HFFc6 (cell line): ENCODE measurements around the gene RIC8A. TPM values are rescaled to one million over a fixed set of nuclear protein-coding genes. Genes with fewer than 3 reads are reported as not detected.
A peak's percentile ranks its signal among the peaks of the same experiment; 100 is the strongest.

Source experiments
- DNase-seq: peaks from one replicate; pipeline ENCODE4 v3.0.0-alpha.2; 2018
- H3K27ac Mint-ChIP-seq: 2 replicates; pipeline ENCODE4 v1.8.0; 2020; ENCODE audit warnings: mild to moderate bottlenecking, mixed read lengths
- H3K27me3 Mint-ChIP-seq: 2 replicates; pipeline ENCODE4 v1.8.0; 2021; ENCODE audit warnings: mild to moderate bottlenecking, moderate library complexity, mixed read lengths; ENCODE audit not compliant: insufficient read depth
- H3K36me3 Mint-ChIP-seq: 2 replicates; pipeline ENCODE4 v1.8.0; 2021; ENCODE audit warnings: low read depth, mixed read lengths
- H3K4me1 Mint-ChIP-seq: 2 replicates; pipeline ENCODE4 v1.8.0; 2020; ENCODE audit warnings: low read depth, mixed read lengths
- H3K4me3 Mint-ChIP-seq: 2 replicates; pipeline ENCODE4 v1.8.0; 2020; ENCODE audit warnings: mild to moderate bottlenecking, moderate library complexity, mixed read lengths
- H3K9me3 Mint-ChIP-seq: 2 replicates; pipeline ENCODE4 v1.8.0; 2020; ENCODE audit warnings: mild to moderate bottlenecking, mixed read lengths
- total RNA-seq, 6 experiments: library from RNA; stranded (reverse); fragmentation: NEBNext Ultra II Directional; extraction: Animal tissue kit (Norgen Biotek cat#: 25700); gene quantifications; 2 replicates in 1 of 6; 3 replicates in 5 of 6; pipeline ENCODE4 v1.2.3, GENCODE V29; 2021
- TF ChIP-seq, protein P1 (sequence below): fragments of 200-600 bp; sonication (generic); IDR thresholded peaks from 2 replicates; pipeline ENCODE4 v1.5.0; 2021; ENCODE audit warnings: antibody characterized with exemption, mild to moderate bottlenecking

RIC8A gene
- total RNA-seq, 6 experiments from 2014 or later = 163 to 194 (median 164) TPM

- Mint-ChIP-seq H3K4me1 (peaks cover 7% of the 10 kb centered on the region), H3K27me3 (peaks cover 11% of the 10 kb centered on the region), H3K36me3 (peaks cover 26% of the 10 kb centered on the region), H3K4me3 (no peak overlapping the region), H3K9me3 (no peaks in the 10 kb centered on the region), H3K27ac (peak overlapping the region; percentile 24; the same call in 1 of the 2 replicates)
- TF ChIP-seq, protein P1, sequence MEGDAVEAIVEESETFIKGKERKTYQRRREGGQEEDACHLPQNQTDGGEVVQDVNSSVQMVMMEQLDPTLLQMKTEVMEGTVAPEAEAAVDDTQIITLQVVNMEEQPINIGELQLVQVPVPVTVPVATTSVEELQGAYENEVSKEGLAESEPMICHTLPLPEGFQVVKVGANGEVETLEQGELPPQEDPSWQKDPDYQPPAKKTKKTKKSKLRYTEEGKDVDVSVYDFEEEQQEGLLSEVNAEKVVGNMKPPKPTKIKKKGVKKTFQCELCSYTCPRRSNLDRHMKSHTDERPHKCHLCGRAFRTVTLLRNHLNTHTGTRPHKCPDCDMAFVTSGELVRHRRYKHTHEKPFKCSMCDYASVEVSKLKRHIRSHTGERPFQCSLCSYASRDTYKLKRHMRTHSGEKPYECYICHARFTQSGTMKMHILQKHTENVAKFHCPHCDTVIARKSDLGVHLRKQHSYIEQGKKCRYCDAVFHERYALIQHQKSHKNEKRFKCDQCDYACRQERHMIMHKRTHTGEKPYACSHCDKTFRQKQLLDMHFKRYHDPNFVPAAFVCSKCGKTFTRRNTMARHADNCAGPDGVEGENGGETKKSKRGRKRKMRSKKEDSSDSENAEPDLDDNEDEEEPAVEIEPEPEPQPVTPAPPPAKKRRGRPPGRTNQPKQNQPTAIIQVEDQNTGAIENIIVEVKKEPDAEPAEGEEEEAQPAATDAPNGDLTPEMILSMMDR = no peak
- no peak for DNase-seq
Observed at GRCh38 chr11:204587-205109, 2.9 kb upstream of the RIC8A start.

GRCh38 chr11:205221-206001 is 2.1 kb upstream of the RIC8A start:
- Mint-ChIP-seq H3K9me3 (no peaks in the 10 kb centered on the region), H3K27me3 (peaks cover 11% of the 10 kb centered on the region), H3K4me1 (peaks cover 15% of the 10 kb centered on the region), H3K27ac (peak overlapping the region; percentile 33; the same call in 1 of the 2 replicates), H3K36me3 (peaks cover 34% of the 10 kb centered on the region), H3K4me3 (peak overlapping the region; percentile 100)
- DNase-seq = no peak
- TF ChIP-seq, protein P1 = no peak

GRCh38 chr11:206002-206384 is 1.5 kb upstream of the RIC8A start:
- TF ChIP-seq, protein P1 = no peak
- Mint-ChIP-seq H3K4me3 (peak overlapping the region; percentile 100), H3K4me1 (peaks cover 20% of the 10 kb centered on the region), H3K27me3 (peaks cover 11% of the 10 kb centered on the region), H3K36me3 (peaks cover 31% of the 10 kb centered on the region), H3K9me3 (no peaks in the 10 kb centered on the region), H3K27ac (peak overlapping the region; percentile 100)
- no peak for DNase-seq

- H3K4me1 Mint-ChIP-seq = peaks cover 27% of the 10 kb centered on the region
- peaks cover 11% of the 10 kb centered on the region for H3K27me3 Mint-ChIP-seq
- H3K9me3 Mint-ChIP-seq = no peaks in the 10 kb centered on the region
- peaks cover 35% of the 10 kb centered on the region for H3K36me3 Mint-ChIP-seq
- TF ChIP-seq, protein P1 = no peak
- peak overlapping the region; percentile 100 for H3K4me3 Mint-ChIP-seq
- peak overlapping the region; percentile 100 for H3K27ac Mint-ChIP-seq
- DNase-seq = no peak
Observed at GRCh38 chr11:206526-207207, 841 bp upstream of the RIC8A start.

- Mint-ChIP-seq H3K36me3 (peaks cover 35% of the 10 kb centered on the region), H3K27ac (peak overlapping the region; percentile 100), H3K9me3 (no peaks in the 10 kb centered on the region), H3K4me1 (peaks cover 32% of the 10 kb centered on the region), H3K27me3 (peaks cover 11% of the 10 kb centered on the region), H3K4me3 (peak overlapping the region; percentile 100)
- peak; percentile 57 for DNase-seq
- TF ChIP-seq, protein P1 = no peak
Observed at GRCh38 chr11:207863-208180, 314 bp downstream of the RIC8A start.
